Measurements from ENCODE around the gene GOLGA6L7.

- TF ChIP-seq CTCF (IDR thresholded peaks at IDR 0.05) (no peak), POLR2A (IDR thresholded peaks at IDR 0.05) (no peak)
Measured at GRCh38 chr15:28875461-28876000, 27.1 kb upstream of the GOLGA6L7 start.

Data from right lobe of liver (tissue), 4 donors.